Measurements from ENCODE around the gene ARGLU1.

Gene ARGLU1

GRCh38 chr13:106594980-106595379 is 27.0 kb upstream of the ARGLU1 start:
- no peak overlapping the region for H3K4me3 ChIP-seq (replicated peaks; ENCODE audit: low read depth, low read length)
- no peak for DNase-seq (ENCODE audit: extremely low read depth, insufficient read length)
- H3K36me3 ChIP-seq (ENCODE audit: control insufficient read depth, insufficient read depth, low read length): no peaks in the 10 kb centered on the region
- TF ChIP-seq, protein P1, sequence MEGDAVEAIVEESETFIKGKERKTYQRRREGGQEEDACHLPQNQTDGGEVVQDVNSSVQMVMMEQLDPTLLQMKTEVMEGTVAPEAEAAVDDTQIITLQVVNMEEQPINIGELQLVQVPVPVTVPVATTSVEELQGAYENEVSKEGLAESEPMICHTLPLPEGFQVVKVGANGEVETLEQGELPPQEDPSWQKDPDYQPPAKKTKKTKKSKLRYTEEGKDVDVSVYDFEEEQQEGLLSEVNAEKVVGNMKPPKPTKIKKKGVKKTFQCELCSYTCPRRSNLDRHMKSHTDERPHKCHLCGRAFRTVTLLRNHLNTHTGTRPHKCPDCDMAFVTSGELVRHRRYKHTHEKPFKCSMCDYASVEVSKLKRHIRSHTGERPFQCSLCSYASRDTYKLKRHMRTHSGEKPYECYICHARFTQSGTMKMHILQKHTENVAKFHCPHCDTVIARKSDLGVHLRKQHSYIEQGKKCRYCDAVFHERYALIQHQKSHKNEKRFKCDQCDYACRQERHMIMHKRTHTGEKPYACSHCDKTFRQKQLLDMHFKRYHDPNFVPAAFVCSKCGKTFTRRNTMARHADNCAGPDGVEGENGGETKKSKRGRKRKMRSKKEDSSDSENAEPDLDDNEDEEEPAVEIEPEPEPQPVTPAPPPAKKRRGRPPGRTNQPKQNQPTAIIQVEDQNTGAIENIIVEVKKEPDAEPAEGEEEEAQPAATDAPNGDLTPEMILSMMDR (IDR thresholded peaks at IDR 0.05; ENCODE audit: insufficient read depth, low read length, poor library complexity, severe bottlenecking): no peak
- H3K27me3 ChIP-seq (replicated peaks; ENCODE audit: control insufficient read depth, insufficient read depth, low read length): no peaks in the 10 kb centered on the region

DNA sequence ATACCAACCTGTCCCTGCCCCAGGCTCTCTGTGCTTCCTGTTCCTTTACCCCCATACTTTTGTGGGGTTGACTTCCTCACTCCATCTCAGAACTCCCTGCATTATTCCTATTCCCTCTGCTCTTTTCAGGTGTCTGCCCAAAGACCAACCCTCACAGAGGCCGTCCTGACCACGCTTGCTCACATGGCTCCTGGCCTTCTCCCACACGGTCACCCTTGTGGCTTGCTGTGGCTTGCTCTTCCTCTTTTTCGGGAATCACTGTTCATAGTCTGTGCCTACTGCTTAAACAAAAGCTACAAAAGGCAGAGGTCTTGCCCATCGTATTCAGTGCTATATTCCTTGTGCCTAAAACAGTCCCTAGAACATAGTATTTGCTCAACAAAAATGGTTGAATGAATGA is 25.2 kb upstream of the ARGLU1 start:
- no peak overlapping the region for H3K4me3 ChIP-seq (replicated peaks; ENCODE audit: low read depth, low read length)
- no peak for DNase-seq (ENCODE audit: extremely low read depth, insufficient read length)

GRCh38 chr13:106591299-106591698 is 23.4 kb upstream of the ARGLU1 start:
- no peaks in the 10 kb centered on the region for H3K27me3 ChIP-seq (replicated peaks; ENCODE audit: control insufficient read depth, insufficient read depth, low read length)
- H3K4me3 ChIP-seq (replicated peaks; ENCODE audit: low read depth, low read length): no peak overlapping the region
- no peak for DNase-seq (ENCODE audit: extremely low read depth, insufficient read length)
- TF ChIP-seq, protein P1 (IDR thresholded peaks at IDR 0.05; ENCODE audit: insufficient read depth, low read length, poor library complexity, severe bottlenecking): no peak
- no peaks in the 10 kb centered on the region for H3K36me3 ChIP-seq (ENCODE audit: control insufficient read depth, insufficient read depth, low read length)

More for the DNA sequence above, 25.2 kb upstream of the ARGLU1 start:
- Histone ChIP-seq H3K36me3 (ENCODE audit: control insufficient read depth, insufficient read depth, low read length) (no peaks in the 10 kb centered on the region), H3K27me3 (replicated peaks; ENCODE audit: control insufficient read depth, insufficient read depth, low read length) (no peaks in the 10 kb centered on the region)
- TF ChIP-seq, protein P1 (IDR thresholded peaks at IDR 0.05; ENCODE audit: insufficient read depth, low read length, poor library complexity, severe bottlenecking): no peak

- no peaks in the 10 kb centered on the region for H3K27me3 ChIP-seq (replicated peaks; ENCODE audit: control insufficient read depth, insufficient read depth, low read length)
- no peaks in the 10 kb centered on the region for H3K36me3 ChIP-seq (ENCODE audit: control insufficient read depth, insufficient read depth, low read length)
- no peak for DNase-seq (ENCODE audit: extremely low read depth, insufficient read length)
- H3K4me3 ChIP-seq (replicated peaks; ENCODE audit: low read depth, low read length): no peak overlapping the region
- TF ChIP-seq, protein P1 (IDR thresholded peaks at IDR 0.05; ENCODE audit: insufficient read depth, low read length, poor library complexity, severe bottlenecking): no peak
Observed at GRCh38 chr13:106589716-106590115, 21.8 kb upstream of the ARGLU1 start.

- Histone ChIP-seq H3K36me3 (ENCODE audit: control insufficient read depth, insufficient read depth, low read length) (no peaks in the 10 kb centered on the region), H3K4me3 (replicated peaks; ENCODE audit: low read depth, low read length) (no peak overlapping the region), H3K27me3 (replicated peaks; ENCODE audit: control insufficient read depth, insufficient read depth, low read length) (no peaks in the 10 kb centered on the region)
- DNase-seq (ENCODE audit: extremely low read depth, insufficient read length): no peak
- TF ChIP-seq, protein P1 (IDR thresholded peaks at IDR 0.05; ENCODE audit: insufficient read depth, low read length, poor library complexity, severe bottlenecking): no peak
Observed at GRCh38 chr13:106588367-106588766, 20.4 kb upstream of the ARGLU1 start.

DNA sequence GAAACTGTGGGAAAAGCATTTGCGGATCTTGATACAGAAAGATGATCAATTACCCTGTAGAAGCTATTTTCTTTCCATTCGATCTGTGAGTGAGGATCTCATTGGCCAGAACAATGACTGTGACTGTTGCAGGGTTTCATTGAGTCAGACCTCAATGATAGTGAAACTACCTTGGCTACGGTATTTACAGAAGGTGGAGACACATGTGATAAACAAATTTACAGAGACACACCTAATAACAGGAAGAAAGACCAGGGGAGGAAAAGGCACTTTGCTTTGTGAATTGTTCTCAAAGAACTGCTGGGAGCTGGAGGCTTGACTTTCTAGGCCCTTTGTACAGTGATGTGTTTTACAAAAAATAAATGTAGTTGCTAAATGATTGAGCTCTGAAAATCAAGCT is 19.9 kb upstream of the ARGLU1 start:
- H3K36me3 ChIP-seq (ENCODE audit: control insufficient read depth, insufficient read depth, low read length): no peaks in the 10 kb centered on the region
- no peak for DNase-seq (ENCODE audit: extremely low read depth, insufficient read length)
- H3K27me3 ChIP-seq (replicated peaks; ENCODE audit: control insufficient read depth, insufficient read depth, low read length): no peaks in the 10 kb centered on the region
- H3K4me3 ChIP-seq (replicated peaks; ENCODE audit: low read depth, low read length): no peak overlapping the region
- TF ChIP-seq, protein P1 (IDR thresholded peaks at IDR 0.05; ENCODE audit: insufficient read depth, low read length, poor library complexity, severe bottlenecking): no peak
